CD4-positive, alpha-beta T cell treated with Interleukin-17A for 1 hour (primary cell): ENCODE results near the gene APP.
"Not testable (repeated sequence)": the region's sequence is repeated elsewhere in the genome, so short reads cannot be mapped to it uniquely, and the experiment has no call there.

Experiments
- DNase-seq: peaks from one replicate; pipeline ENCODE4 v3.0.0-alpha.2; 2020

APP gene

DNA sequence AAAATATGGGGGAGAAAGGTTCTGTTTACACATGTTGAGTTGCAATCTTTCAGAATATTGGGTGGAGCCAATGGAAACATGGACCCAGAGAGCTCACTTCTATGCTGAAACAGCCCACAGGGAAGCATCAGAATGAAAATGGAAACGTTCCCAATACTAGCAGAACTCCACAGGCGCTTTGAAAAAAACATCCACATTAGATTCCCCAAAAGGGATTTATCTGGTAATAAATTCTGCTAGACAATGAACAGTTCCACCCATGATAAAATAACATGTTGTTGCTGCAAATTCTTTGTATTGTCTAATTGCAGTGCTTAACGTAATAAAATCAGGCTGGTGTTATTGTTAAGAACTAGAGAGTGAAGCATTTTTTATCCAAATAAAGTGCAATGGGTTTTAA is 238.8 kb downstream of the APP start:
- no peak for DNase-seq

DNA sequence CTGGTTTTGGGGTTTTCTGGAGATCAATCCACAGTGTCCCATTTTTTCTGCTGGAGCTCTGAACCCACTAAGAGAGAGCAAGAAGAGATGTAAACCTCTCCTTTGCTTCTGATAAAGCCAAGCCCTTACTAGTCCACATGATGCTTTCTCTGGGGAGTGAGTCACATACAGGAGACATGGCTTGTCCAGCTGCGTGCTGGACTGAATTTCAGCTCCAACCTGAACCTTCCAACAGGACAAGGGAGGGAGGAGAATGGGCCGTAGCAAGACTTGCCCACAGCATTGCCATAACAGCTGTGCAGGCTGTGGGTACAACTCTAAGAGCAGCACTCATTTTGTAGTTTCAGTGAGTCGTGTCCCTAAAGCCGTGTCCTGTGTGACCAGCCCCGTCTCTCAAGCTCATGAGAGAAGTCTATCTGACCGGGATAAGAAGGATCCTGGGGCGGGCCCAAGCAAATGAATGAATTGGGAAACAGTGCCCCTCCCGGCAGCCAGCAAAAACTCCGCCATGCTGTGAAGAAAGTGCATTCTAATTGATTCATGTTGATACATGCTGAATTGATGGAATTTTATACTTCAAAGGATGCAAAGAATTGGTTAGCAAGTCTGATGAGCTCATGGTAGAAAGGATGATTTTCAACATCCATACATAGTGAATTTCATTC is 240.6 kb downstream of the APP start:
- DNase-seq: no peak

DNA sequence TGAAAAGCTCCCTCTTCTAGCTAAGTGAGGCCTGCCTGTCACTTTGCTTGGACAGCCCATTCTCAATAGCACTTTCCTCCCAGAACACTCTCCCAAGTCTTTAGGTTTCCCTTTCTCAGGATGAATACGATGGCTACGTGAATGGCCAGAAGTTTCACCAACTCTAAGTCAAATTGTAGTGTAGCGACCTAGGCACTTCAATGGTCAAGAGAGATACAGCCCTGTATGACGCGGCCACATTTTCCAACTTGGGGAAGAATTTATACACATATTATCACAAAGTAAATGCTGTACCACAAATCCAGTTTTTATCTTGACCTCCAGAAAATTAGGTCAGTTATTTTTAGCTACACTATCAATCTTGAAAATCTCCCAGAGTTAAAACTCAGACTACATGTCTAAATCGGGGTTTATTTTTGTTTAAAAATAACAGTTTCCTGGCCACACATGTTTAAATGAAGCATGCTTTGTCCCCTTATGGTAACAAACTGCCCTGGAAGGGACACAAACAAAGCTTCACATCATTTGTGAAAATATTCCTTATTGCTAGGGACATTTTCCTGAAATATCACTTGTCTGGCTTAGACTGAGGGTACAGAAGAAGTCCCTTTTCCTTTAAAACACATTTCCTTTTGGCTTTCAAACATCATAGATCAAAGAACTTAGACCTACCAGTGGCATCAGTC is 243.2 kb downstream of the APP start:
- no peak for DNase-seq

DNA sequence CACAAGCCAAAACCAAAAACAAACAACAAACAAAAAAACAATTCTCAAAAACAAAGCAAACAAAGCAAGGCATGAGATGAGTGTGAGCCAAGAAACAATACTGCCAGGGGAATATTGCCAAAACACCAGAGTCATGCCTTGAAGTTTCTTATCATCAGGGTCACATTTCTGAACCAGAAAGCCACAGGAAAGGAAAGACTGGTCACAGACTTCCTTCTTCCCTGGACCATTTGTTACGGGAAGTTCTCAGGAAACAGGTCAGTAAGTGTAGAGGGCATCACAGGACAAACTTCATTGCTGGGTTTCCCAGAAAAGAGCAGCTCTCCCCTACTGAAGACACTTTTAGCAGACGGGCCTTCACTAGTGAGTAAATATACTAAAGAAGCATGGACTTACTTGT is 244.6 kb downstream of the APP start:
- DNase-seq: no peak

DNA sequence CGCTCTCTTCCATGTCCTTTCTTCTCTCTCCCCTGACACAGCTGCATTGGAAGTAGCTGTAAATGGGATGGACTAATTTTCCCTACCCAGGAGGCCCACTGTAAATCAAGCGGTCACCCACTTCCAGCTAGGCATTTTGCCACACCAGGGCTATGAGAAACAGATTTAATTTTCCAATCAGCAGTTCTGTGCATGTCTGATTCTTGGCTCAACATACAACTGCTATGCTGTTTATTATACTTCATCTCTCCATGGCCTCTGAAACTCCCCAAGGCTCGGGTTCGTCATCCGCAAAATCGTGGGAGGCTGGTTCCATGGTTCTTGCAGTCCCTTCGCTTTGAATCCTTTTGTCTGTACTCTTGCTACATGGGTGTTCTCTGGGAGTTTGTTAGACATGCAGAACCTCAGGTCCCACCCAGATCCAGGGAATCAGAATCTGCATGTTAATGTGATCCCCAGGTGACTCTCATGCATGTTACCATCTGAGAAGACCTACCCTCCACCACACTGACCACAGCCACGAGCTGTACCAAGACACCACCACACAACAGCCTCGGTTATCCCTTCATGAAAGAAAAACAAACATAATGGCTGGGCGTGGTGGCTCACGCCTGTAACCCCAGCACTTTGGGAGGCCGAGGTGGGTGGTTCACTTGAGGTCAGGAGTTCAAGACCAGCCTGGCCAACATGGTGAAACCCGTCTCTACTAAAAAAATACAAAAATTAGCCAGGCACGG is 245.3 kb downstream of the APP start:
- no peak for DNase-seq

DNA sequence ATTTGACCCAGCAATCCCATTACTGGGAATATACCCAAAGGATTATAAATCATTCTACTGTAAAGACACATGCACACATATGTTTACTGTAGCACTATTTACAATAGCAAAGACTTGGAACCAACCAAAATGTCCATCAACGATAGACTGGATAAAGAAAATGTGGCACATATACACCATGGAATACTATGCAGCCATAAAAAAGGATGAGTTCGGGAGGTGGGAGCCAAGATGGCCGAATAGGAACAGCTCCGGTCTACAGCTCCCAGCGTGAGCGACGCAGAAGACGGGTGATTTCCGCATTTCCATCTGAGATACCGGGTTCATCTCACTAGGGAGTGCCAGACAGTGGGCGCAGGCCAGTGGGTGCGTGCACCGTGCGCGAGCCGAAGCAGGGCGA is 252.4 kb downstream of the APP start:
- DNase-seq: not testable (repeated sequence)

DNA sequence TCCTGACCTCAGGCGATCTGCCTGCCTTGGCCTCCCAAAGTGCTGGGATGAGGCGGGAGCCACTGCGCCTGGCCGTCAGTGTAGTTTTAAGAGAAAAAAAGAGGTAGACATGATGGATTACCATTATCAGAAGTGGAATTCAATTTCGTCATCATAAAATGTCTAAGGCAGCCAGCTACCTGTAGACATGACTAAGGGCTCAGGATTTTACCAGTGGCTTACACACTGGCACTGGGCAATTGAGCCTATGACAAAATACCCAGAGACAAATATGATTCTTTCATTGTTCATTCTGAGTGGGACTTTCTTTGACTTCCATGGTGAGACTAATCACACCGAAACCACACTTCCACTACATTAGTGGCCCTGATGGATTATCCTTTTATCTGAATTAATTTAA is 254.3 kb downstream of the APP start:
- DNase-seq: no peak

DNA sequence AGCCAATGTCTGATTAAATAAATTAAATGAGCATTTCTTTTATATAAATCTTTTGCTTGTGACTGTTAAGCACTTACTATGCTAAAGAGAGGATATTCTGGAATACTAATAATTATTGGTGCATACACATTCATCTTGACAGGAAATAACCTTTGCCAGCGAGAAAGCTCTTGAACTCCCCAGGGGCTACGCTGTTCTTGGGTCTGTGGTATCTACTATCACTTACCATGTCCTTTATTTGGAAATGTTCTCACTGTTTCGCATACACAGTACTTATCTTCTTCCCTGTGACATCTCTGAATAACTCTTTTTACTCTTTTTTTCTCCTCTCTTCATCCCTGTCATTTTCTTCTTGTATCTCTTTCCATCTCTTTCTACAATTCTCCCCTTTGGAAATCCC is 257.1 kb downstream of the APP start:
- DNase-seq: no peak

DNA sequence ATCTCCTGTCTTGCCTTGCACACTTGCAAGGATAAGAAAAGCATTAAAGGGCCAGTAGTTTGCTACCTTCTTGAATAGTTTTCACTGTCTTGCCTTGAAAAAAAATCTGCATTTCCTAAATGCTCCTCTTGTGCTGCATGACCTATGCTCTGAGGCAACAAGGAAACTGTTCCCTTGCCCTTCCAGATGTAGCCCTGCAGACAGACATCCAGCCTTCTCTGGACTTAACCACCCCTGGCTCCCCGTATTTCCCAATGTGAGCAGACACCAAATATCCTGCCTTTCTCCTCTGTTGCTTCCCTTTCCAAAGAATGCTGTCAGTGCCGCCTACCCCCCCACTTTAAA is 258.2 kb downstream of the APP start:
- no peak for DNase-seq

DNA sequence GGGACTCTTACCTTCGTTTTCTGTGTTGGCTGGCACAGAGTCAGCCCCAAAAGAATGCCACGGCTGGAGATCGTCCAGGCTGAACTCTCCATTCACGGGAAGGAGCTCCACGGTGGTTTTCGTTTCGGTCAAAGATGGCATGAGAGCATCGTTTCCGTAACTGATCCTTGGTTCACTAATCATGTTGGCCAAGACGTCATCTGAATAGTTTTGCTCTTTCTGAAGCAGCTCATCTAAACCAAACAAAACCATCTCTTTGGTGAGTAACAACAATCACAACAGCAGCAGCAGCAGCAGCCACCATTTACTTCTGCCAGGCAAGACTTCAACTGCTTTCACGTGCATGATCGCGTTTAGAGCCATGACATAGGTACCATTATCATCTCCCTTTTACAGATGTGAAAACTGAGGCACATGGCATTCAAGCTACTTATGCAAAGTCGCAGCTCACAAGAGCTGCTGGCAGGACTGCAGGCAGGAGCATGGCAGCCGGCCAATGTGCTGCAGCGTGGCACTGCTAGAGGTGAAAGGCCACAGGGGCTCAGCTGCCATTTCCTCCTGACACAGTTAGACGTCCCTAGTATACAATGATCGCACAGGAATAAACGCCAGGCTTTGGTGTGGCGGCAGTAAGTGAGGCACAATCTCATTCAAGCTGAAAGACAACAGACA is 258.7 kb downstream of the APP start:
- DNase-seq: no peak

DNA sequence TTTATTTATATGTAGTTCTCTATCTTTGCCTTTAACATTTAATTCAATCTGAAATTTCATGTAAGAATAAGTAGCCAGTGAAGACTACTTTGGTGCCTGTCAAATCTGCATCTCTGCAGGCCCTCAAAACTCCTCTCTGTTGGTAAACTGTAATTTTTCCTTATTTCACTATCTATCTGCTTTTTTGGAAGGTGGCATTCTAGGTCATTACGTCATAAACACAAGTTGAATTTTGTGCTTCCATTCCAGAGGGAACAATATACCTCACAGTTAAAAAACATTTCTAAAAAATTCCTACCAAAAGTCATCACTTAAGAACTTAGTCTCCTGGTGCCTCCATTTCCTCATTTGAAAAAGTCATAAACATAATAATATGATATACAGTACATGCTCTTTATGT is 259.8 kb downstream of the APP start:
- DNase-seq: no peak

DNA sequence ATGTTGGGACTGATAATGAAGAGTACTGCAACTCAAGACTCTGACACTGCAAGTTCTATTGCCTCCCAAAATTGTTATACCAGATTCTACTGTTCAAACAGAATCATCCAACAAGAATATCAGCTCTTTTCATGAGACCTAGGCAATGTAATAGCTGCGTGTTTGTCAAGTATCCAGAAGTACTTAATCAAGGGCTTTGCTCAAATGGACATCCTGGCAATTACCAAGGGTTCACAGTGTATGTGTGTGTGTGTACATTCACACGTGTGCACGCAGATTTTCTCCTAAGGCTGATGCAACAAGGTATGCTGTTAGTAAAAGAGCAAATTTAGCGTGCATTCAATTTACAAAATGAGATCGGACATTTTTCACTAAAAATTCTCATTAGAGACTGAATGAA is 261.2 kb downstream of the APP start:
- no peak for DNase-seq

DNA sequence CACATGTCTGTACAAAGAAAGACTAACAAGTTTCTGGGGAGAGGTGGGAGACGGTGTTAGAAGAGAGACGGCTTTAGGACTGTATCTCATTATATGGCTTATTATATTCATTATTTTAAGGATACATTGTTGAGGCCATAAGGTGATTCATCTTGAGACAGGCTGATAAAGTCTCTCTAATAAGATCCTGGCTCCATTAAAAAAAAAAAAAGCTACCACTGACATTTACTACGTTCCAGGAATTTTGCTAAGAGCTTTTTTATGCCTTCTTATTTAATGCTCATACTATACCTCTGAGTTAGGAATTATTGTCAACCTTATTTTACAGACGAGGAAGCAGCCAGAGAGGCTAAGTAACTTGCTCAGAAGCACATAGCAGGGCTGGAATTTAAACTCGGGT is 262.1 kb downstream of the APP start:
- DNase-seq: no peak

DNA sequence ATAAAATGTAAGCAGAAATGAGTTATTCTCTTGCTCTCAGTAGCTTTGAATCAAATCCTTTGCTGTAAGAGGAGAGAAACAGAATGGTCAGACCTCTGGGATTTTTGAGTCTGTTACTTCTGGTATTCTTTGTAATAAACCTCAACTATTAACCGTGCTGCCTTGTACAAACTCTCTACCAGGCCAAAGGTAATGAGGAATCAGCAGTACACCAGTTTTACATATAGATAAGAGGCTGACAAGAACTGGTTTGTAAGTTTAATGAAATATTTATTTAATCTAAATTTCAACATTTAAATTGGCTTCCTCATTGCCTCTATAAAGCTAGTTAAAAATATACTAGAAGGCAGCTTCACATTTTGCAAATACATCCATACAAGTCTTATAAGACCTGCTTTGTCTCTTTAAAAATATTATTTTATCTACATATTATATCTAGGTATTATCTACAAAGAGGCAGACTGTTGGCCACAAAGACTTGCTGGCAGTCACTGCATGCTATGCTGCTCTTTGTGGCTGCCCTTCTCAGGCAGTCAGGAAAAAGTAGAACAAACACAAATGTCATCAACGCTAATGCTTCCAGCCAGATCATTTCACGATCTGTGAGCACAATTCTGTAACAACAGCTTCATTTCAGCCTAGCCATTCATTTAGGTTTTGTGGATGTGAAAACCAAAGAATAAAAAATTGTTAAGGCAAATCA is 262.8 kb downstream of the APP start:
- DNase-seq: no peak

DNA sequence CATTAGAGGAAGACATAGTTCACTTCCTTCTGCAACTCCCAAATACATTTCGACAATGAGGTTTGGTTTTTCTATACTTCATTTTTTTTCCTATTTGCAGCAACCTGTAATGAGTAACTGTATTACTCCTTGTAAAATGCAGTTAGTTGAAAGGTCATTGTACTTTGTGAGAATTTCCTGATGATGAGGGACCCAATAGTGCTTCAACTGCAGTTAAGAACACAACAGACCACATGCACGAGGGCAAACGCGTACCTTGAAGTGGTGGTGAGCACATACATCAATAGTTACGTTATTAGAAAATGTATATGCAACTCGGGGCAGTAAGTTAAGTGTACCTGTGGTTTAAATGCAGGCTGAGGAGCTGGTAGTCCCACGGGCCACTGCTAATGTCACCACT is 264.0 kb downstream of the APP start:
- DNase-seq: no peak

DNA sequence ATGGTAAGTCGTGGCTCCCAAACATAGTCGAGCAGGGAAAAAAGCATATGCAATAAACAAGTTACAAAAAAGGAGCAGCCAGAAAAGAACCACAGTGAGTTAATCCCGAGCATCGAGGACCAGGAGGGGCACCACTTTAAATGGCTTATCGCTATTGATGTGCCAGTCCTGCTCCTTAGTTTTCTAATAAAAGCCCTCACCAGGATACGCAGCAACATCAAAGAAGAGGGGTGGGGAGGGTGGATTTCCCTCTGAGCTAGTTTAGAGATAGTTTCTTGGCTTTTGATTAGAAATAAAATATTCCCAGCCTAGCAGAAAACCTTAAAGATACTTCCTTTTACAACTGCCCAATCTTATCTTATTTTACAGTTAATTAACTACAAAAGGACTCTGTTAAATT is 265.4 kb downstream of the APP start:
- DNase-seq: no peak

DNA sequence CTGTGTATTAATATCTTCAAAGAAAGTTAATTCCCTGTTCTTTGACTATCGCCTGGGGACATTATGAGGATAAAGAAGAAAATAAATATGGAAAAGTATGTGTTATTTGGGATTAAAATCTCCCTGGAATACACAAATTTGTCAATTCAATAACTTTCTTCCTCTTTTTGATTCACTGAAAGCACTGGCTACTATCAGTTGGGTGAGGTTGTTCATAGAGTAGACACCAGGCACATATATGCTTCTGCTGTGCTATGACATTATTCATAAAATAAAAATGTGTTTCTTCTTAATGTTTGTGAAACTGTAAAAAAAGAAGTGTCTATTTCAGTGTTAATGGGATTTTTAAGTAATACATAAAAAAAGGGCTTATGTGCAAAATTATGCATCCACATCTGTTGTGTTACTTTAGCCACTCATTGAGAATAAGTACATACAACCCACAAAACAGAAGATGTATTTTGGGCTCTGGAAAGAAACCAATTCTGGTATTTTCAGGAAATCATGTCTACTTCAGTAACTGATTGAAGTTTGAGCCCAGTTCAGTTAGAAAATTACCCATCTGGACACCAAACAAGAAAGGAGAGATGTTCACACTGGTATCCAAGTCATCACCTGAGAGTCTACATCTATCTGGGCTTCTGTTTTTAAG is 266.4 kb downstream of the APP start:
- no peak for DNase-seq

DNA sequence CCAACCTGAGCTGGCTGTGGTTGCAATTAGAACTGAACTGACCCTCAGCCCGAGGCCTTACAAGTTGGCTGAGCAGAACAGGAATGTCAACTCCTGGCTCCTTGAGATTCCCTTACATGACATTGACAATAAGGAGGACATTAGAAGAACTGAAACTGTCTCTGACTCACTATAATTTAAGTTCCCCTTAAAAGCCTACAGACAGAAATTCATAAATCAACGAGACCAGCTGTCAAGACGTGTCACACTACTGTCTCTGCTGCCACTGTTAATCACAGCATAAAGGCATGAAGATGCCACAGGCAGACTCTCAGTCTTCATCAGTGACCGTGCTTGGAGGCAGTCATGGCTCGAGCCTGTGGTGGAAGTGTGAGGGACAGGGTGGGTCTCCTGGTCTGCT is 267.0 kb downstream of the APP start:
- DNase-seq: no peak

DNA sequence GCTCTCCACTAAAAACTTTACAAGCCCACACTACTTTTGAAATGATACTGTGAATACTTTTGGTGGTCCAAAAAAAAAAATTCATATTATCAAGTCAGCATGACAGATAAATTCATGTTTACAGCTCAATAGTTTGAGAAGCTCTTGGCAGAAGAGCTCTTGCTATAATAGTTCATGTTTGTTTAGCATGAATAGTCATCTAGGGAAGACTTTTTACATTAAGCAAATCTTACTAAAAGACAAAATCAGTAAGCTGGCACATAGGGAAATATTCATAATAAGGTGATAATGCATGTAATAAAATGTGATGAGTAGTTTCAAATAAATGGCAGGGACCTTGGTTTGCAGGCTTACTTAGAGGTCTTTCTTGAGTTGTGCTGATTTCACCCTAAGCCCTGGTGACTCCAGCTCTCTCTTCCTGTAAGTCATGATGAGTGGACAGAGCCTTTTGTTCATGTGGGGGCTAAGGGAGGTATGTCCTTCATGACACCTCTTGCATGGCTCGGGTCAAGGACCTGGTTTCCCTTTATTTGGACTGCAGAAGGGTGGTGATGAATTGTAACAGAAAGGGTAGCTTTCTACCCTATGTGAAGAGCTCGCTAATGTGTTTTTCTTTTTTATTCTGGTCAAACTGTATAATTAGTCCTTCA is 269.1 kb downstream of the APP start:
- no peak for DNase-seq

DNA sequence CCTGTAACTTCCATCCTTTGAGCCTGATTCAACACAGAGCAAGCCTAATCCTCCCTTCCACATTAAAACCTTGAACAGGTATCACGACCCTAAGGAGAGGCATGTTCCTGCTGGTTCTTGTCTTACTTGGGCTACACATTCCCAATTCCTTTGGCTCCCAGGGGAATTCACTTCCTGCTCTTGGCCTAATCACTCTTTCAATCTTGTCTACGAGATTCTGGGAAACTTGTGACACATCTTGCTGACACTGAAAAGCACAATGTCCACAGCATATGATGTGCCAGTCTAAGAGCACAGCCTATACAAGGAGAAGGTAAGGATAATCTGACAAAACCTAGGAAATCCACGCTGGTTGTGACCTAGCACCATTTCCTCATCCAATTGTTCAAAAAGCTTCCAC is 271.9 kb downstream of the APP start:
- no peak for DNase-seq

DNA sequence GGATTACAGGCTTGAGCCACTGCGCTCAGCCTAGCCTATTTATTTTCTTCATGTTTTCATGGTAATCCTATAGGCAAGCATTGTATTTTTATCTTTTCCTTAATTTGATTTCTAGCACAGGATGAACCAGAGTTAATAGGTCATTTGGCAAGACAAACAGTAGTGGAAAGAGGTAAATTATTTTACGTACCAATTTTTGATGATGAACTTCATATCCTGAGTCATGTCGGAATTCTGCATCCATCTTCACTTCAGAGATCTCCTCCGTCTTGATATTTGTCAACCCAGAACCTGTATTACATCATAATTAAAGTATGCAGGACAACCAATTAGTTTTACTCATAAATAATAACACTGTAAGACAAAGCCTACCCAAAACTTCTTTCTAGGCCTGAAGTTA is 273.2 kb downstream of the APP start:
- no peak for DNase-seq

DNA sequence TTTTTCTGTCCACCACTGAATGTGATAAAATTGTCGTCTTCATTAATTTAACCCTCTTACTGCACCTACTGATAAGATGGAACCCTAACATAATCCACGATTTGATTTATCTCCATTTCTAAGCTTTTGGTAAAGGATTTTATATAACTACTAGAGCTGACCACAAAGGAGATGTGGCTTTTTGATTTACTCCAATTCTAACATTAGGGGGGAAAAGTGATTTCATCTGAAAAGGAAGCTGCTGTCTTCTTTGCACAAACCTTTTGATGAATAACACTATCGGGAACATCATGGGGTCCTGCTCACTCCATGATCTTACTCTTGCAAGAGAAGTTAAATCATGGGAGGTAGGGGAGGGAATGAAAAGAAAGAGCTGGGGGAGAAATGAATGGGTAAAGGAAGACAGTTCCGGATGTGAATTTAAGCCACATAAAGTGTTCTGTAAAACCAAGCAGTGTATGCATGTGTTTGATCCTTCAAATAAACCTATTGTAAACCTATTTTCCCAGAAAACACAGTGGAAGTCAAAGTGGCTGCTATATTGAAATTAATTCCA is 274.0 kb downstream of the APP start:
- no peak for DNase-seq
